Activated CD4-positive, alpha-beta T cell treated with anti-CD3 and anti-CD28 coated beads, Interleukin-2, amount 50 U/mL, for 4 hours (primary cell): ENCODE results near the gene BMF.
"Not testable (repeated sequence)": the region's sequence is repeated elsewhere in the genome, so short reads cannot be mapped to it uniquely, and the experiment has no call there.

Source experiments
- DNase-seq, 2 experiments: peaks; one replicate each; pipeline ENCODE4 v3.0.0-alpha.2; 2020

Gene BMF

GRCh38 chr15:40128766-40129660 lies 20.3 kb upstream of the BMF start:
- DNase-seq: no peak

- no peak for DNase-seq
Observed at GRCh38 chr15:40125950-40126349, 17.3 kb upstream of the BMF start.

DNA sequence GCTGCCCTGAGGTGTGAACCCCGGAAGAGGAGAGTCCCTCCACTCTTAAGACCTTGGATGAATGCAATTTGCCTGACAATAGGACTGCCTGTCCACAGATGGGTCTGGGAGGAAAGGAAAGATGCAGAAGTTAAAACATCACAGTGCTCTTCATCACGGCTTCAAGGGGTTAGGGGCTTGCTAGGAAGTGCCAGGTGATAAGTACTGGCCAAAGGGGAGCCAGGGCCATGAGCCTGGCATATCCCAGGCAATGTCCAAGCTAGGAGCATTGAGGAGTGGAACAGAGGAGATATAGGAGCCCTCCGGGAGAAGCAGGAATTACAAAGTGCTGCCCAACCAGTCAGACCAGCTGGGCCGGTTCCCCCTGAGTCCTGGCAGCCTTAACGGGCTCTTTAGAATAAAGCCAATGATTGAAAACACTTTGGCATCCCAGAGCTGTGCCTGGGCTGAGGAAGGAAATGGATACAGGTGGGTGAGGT lies 16.2 kb upstream of the BMF start:
- not testable (repeated sequence) for DNase-seq

- not testable (repeated sequence) for DNase-seq
Observed at GRCh38 chr15:40124333-40124732, 15.7 kb upstream of the BMF start.

DNA sequence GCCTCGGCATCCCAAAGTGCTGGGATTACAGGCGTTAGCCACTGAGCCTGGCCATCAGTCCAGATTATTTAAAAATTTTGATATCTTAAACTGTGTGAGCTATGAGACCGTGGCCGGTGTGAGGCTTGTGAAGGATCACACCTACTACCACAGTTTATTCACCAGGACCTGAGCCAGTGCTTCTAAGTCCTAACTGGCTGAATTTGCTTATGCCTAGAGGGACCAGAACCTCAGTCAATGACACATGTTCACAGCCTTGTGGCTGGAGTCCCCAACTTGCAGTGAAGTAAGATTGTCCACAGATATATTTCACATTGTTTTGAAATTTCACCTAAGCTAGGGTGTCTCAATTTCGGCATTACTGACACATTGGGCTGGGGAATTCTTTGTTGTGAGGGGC lies 15.2 kb upstream of the BMF start:
- DNase-seq: not testable (repeated sequence)

DNA sequence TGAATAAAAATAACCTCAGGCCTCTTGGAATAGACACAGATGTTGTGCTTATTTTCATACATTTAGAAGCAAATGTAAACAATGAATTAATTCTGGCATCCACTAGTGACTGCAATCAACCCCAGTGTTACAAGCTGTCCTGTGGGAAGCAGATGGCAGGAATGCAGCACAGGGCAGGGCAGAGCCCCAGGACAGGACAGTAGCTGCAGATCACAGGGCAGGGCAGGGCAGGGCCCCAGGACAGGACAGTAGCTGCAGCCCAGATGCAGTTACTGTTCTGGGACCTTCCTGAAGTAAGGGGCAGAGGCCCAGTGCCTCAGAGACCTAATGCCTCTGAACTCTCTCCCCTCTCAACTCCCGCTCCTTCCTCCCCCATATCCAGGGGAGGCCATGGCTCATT lies 14.3 kb upstream of the BMF start:
- not testable (repeated sequence) for DNase-seq

- DNase-seq: no peak
Observed at GRCh38 chr15:40121911-40122638, 13.4 kb upstream of the BMF start.

GRCh38 chr15:40118473-40118872 lies 9.8 kb upstream of the BMF start:
- no peak for DNase-seq

GRCh38 chr15:40115670-40116093 lies 7.0 kb upstream of the BMF start:
- DNase-seq: no peak

DNA sequence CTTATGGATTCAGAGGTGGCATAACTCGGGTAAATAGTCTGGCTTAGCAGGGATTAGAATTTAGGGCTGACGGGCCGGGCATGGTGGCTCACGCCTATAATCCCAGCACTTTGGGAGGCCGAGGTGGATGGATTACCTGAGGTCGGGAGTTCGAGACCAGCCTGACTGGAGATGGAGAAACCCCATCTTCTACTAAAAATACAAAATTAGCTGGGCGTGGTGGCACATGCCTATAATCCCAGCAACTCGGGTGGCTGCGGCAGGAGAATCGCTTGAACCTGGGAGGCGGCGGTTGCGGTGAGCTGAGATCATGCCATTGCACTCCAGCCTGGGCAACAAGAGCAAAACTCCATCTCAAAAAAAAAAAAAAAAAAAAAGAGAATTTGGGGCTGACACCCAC lies 6.4 kb upstream of the BMF start:
- DNase-seq: not testable (repeated sequence)

GRCh38 chr15:40114218-40114617 lies 5.5 kb upstream of the BMF start:
- no peak for DNase-seq

- DNase-seq: no peak
Observed at GRCh38 chr15:40112789-40113188, 4.1 kb upstream of the BMF start.

DNA sequence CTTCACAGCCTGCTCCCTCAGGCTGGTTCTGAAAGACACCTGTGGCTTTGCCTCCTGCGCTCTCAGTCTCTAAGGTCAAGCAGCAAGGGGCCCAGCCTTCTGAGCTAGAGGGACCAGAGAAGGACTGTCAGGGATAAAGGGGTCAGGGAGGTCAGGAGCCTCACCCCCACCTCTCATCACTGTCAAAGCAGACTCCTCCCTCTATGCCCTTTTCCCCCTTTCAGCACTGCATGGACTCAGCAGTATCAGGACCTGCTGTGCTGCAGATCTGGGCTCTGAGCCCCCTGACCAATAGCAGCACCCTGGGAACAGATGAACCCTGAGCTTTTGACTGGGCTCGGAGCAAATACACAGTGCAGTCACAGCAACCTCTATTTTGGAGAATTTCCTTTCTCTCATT lies 3.2 kb upstream of the BMF start:
- DNase-seq: no peak

DNA sequence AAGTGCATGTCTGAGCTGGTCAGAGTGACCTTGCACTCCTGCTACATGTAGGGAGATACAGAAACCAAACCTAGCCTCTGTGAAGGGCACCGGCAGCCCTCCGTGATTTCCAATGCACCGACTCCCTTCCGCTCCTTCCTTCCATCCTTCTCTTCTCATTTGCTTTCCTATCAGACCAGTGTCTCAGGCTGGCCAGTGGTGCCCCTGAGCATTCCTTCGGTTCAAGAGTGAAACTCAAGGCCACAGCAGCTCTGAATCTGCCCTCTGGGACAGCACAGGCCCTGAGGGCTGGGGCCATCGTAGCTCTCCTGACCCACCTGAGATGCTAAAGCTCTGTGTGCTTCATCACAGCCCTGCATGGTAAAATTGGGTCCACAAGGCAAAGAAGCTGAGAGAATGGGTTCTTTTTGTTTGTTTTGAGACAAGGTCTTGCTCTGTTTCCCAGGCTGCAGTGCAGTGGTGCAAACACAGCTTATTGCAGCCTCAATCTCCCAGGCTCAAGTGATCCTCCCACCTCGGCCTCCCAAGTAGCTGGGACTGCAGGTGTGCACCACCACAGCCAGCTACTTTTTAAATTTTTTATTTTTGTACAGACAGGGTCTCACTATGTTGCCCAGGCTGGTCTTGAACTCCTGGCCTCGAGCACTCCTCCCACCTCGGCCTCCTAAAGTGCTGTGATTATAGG lies 2.3 kb upstream of the BMF start:
- no peak for DNase-seq

DNA sequence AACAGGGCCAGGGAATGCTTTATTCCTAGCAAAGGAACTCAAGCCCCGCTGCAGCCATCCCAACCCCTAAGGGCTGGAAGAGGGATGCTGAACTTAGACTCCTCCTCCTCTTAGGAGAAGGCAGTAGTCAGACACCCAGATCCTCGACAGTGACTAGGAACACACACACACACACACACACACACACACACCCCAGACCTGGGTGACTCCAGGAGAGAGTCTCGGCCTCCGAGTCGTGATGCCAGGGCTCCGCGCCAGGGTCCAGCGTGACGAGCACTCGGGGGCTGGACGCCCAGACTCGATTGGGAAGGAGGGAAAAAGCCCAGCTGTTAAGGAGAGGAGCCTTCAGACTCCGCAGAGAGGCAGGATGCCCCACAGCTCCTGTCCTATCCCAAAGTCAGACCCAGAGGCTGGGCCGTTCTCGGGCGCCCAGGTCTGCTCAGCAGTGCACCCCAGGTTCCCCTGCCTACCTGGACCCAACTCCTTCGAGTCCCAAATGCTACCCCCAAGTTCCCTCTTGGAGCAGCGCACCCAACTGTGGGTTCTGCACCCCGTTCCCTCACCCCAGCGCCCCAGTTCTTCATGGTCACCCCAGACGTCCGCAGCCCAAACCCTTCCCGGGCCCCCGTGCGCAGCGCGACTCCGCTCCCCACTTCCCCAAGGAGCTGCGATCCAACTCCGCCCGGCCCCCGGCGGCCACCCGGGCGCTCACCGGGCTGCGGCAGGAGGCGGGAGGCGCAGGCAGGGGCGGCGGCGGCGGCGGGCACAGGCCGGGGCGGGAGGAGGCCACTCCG lies 421 bp downstream of the BMF start:
- no peak for DNase-seq

- no peak for DNase-seq
Observed at GRCh38 chr15:40106203-40107161, 2.2 kb downstream of the BMF start.

- peak; percentile 16 to 25 for DNase-seq
Observed at GRCh38 chr15:40105517-40106202, 3.0 kb downstream of the BMF start.

GRCh38 chr15:40104865-40105516 lies 3.7 kb downstream of the BMF start:
- DNase-seq: peak; percentile 68 to 72

GRCh38 chr15:40104296-40104864 lies 4.3 kb downstream of the BMF start:
- no peak for DNase-seq

DNA sequence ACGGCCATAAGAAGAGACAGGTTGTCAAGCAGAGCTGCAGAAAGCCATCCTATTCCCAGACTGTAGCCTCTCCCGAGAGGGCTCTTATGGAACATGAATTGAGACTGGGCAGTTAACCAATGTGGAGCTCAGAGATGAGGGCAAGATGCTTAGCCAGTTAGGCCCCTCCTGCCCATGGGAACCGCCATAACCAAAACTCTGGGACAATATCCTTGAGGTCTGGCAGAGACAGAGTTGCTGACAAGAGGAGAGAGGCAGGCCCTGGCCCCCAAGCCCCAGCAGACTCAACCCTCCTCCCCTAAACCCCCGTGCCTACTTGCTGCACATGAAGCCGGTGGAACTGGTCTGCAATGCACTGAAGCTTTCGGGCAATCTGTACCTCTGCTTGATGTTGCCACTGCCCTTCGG lies 4.8 kb downstream of the BMF start:
- DNase-seq: no peak
